Heart left ventricle (tissue), 13 donors: ENCODE measurements around the gene TNRC18.

Experiments used
- CTCF ChIP-seq, 12 donors: fragments of 200-600 bp; sonication (generic) in 4 of 12; IDR thresholded peaks; one replicate each; pipeline versions ENCODE4 v1.5.0 to v1.8.0; 2018 to 2022; ENCODE audit warnings: antibody characterized with exemption in 12 of 12, mild to moderate bottlenecking in 5 of 12
- POLR2A ChIP-seq, 2 donors: fragments of 450-650 bp; IDR thresholded peaks; one replicate each; pipeline ENCODE4 v1.6.1; 2017; ENCODE audit warnings: antibody characterized with exemption in 2 of 2, mild to moderate bottlenecking in 2 of 2, moderate library complexity in 2 of 2
- donor health status: ischemic (EF 13 %, LVEDD 7.1; RV severe dilation, severe dysfunction).
- donor health status: DM: no; HTN: yes; CAD: no.
- donor health status: DM: no; HTN: no; CAD: no.
- donor health status: ischemic (EF 25% LVEDD 6.9; RV normal size, moderate dysfunction).
- donor health status: ischemic (EF 25% LVEDD 5.7; RV mildly dilated, moderate dysfunction).
- donor health status: ischemic (EF 35%, LVEDD 5.7; RV mildly dilated, moderate dysfunction).
- donor health status: nonischemic (EF 11% LVEDD 7.7; RV severe dilation, severe dysfunction).
- donor health status: DM: yes; HTN: yes; CAD: no.
- donor health status: PGD.
- donor health status: ischemic (EF 29% LVEDD 5.4; RV normal size, mild dysfunction).
- donor health status: nonischemic (EF 23%, LVEDD 6.1; RV moderate dilation, normal function).

- no peak for TF ChIP-seq CTCF (IDR thresholded peaks at IDR 0.05)
- no peak for TF ChIP-seq POLR2A (IDR thresholded peaks at IDR 0.05)
Observed at GRCh38 chr7:5333121-5334045, 90.3 kb downstream of the TNRC18 start.
